OCI-LY7 (cell line): ENCODE results near the gene PRR33. TPM values are rescaled to one million over a fixed set of nuclear protein-coding genes. Genes with fewer than 3 reads are reported as not detected.

ENCODE experiments used
- BruUV-seq: library from RNA; stranded (reverse); fragments of 400-500 nt; replicated peaks from 2 replicates; lab custom pipeline; 2021; lab: Mats Ljungman, UMichigan
- CTCF ChIA-PET: fragments of 300-600 bp; sonication (Branson Sonifier 250); formaldehyde crosslinking; loops from one replicate; lab custom pipeline; 2022; ENCODE audit warnings: antibody characterized with exemption; ENCODE audit not compliant: unreplicated experiment; lab: Charles Lee
- POLR2A ChIA-PET: fragments of 300-600 bp; sonication (Branson Sonifier 250); formaldehyde crosslinking; loops from one replicate; lab custom pipeline; 2022; ENCODE audit warnings: antibody characterized with exemption; lab: Charles Lee
- DNase-seq: peaks from one replicate; pipeline ENCODE4 v3.0.0-alpha.2; 2015; ENCODE audit warnings: low spot score
- H2AFZ ChIP-seq: fragments of 200-600 bp; sonication (generic), shearing (Covaris generic); 2 replicates; pipeline ENCODE4 v1.6.1; 2014; ENCODE audit warnings: mild to moderate bottlenecking, antibody characterized with exemption, low read length, moderate library complexity
- H3K27ac ChIP-seq: fragments of 200-600 bp; sonication (generic); 2 replicates; pipeline ENCODE4 v1.5.1; 2014; ENCODE audit warnings: mixed run types, low read depth, mild to moderate bottlenecking, moderate library complexity, low read length, inconsistent platforms; ENCODE audit not compliant: poor library complexity, severe bottlenecking
- H3K36me3 ChIP-seq: fragments of 200-600 bp; sonication (generic); 2 replicates; pipeline ENCODE4 v1.6.1; 2014; ENCODE audit warnings: mild to moderate bottlenecking, antibody characterized with exemption, low read length, moderate library complexity, mixed read lengths; ENCODE audit not compliant: insufficient read depth
- H3K4me1 ChIP-seq: fragments of 200-600 bp; sonication (generic); 2 replicates; pipeline ENCODE4 v1.5.1; 2014; ENCODE audit warnings: mild to moderate bottlenecking, low read length; ENCODE audit not compliant: insufficient read depth, poor library complexity, severe bottlenecking
- H3K4me2 ChIP-seq: fragments of 200-600 bp; sonication (generic); 2 replicates; pipeline ENCODE4 v1.6.1; 2014; ENCODE audit warnings: mild to moderate bottlenecking, low read length
- H3K4me3 ChIP-seq: fragments of 200-600 bp; sonication (generic); 2 replicates; pipeline ENCODE4 v1.5.1; 2014; ENCODE audit warnings: mild to moderate bottlenecking, low read depth, low read length; ENCODE audit not compliant: poor library complexity, severe bottlenecking
- H3K79me2 ChIP-seq: fragments of 200-600 bp; sonication (generic); 2 replicates; pipeline ENCODE4 v1.6.1; 2016; ENCODE audit warnings: low read depth, mild to moderate bottlenecking, low read length, moderate library complexity, mixed read lengths; ENCODE audit not compliant: insufficient read depth
- H3K9me2 ChIP-seq: fragments of 200-600 bp; sonication (generic); 2 replicates; pipeline ENCODE4 v1.6.1; 2016; ENCODE audit warnings: mild to moderate bottlenecking, low read length, mixed read lengths; ENCODE audit not compliant: insufficient read depth
- H3K9me3 ChIP-seq: fragments of 200-600 bp; sonication (generic); 2 replicates; pipeline ENCODE4 v1.6.1; 2014; ENCODE audit warnings: mild to moderate bottlenecking, mixed run types, low read length, mixed read lengths
- H4K20me1 ChIP-seq: fragments of 200-600 bp; sonication (generic); 2 replicates; pipeline ENCODE4 v1.6.1; 2014; ENCODE audit warnings: mild to moderate bottlenecking, antibody characterized with exemption, low read length, moderate library complexity, mixed read lengths; ENCODE audit not compliant: insufficient read depth
- CTCF ChIP-seq: fragments of 200-600 bp; sonication (generic); conservative IDR thresholded peaks from 2 replicates; pipeline ENCODE4 v1.5.1; 2014; ENCODE audit warnings: mild to moderate bottlenecking, antibody characterized with exemption, low read length, moderate library complexity, mixed read lengths
- EZH2phosphoT487 ChIP-seq: fragments of 200-600 bp; sonication (generic); IDR thresholded peaks from 2 replicates; pipeline ENCODE4 v1.6.1; 2018; ENCODE audit warnings: low read depth, borderline replicate concordance, mild to moderate bottlenecking, mixed run types, antibody characterized with exemption, low read length, moderate library complexity, mixed read lengths
- intact Hi-C: fragments of 100-400 bp; cut with micrococcal nuclease; formaldehyde crosslinking; loops from one replicate; pipeline ENCODE4 v1.10.0; 2022; ENCODE audit not compliant: unreplicated experiment
- total RNA-seq, 2 experiments: library from RNA; depleted of rRNA in 1 of 2; stranded (reverse); fragments of >200 nt in 1 of 2; shearing (Covaris generic) in 1 of 2; gene quantifications; 2 replicates each; pipeline ENCODE4 v1.2.3, GENCODE V29; 2014 to 2022

The PRR33 gene
- total RNA-seq, 2 experiments from 2014 or later, result not detected

GRCh38 chr11:1869427-1870325 is 22.0 kb downstream of the PRR33 start:
- Histone ChIP-seq H3K36me3 (0 out of 2 replicates have a peak, but pooled peaks cover 8% of the 10 kb centered on the region), H2AFZ (no peak overlapping the region), H3K4me3 (no peak overlapping the region), H3K4me1 (no peaks in the 10 kb centered on the region), H3K4me2 (no peak overlapping the region), H4K20me1 (no peaks in the 10 kb centered on the region; the same call in 1 of the 2 replicates), H3K9me2 (no peaks in the 10 kb centered on the region), H3K9me3 (no peaks in the 10 kb centered on the region), H3K27ac (no peak overlapping the region), H3K79me2 (no peaks in the 10 kb centered on the region)
- intact Hi-C loops, result no loop called here
- no TSS peak for BruUV-seq
- DNase-seq, result no peak
- ChIA-PET CTCF (interaction anchor here (0.5 kb wide), 1 partner anchor 209 kb away, joined by 4 read pairs; no protein-coding TSS in a partner anchor), POLR2A (no interaction called here)
- TF ChIP-seq CTCF, result no peak

GRCh38 chr11:1868636-1869291 is 22.9 kb downstream of the PRR33 start:
- no peak for DNase-seq
- BruUV-seq, result no TSS peak
- no peaks in the 10 kb centered on the region for H3K9me3 ChIP-seq
- 0 out of 2 replicates have a peak, but pooled peaks cover 8% of the 10 kb centered on the region for H3K36me3 ChIP-seq
- no peaks in the 10 kb centered on the region for H3K9me2 ChIP-seq
- H3K27ac ChIP-seq, result no peak overlapping the region
- ChIA-PET POLR2A (no interaction called here), CTCF (no interaction called here)
- H3K4me2 ChIP-seq, result no peak overlapping the region
- intact Hi-C loops, result no loop called here
- H2AFZ ChIP-seq, result no peak overlapping the region
- no peaks in the 10 kb centered on the region; the same call in 1 of the 2 replicates for H4K20me1 ChIP-seq
- H3K79me2 ChIP-seq, result no peaks in the 10 kb centered on the region
- no peak for TF ChIP-seq EZH2phosphoT487
- no peak for TF ChIP-seq CTCF
- H3K4me1 ChIP-seq, result no peaks in the 10 kb centered on the region
- H3K4me3 ChIP-seq, result no peak overlapping the region
